Astrocyte of the spinal cord (primary cell): ENCODE results near the gene USH1C.

Experiments
- DNase-seq: peaks from one replicate; pipeline ENCODE4 v3.0.0; 2011; ENCODE audit warnings: low read depth, low spot score
- H3K4me3 ChIP-seq: 2 replicates; pipeline ENCODE4 v1.5.1; 2011; ENCODE audit warnings: low read depth, mild to moderate bottlenecking, low read length, moderate library complexity
- in situ Hi-C: cut with HindIII; loops from 2 replicates; pipeline ENCODE4 v1.10.0; 2017; ENCODE audit warnings: low sequenced_read_pairs
- TF ChIP-seq, protein P1 (sequence below): IDR thresholded peaks from 2 replicates; pipeline ENCODE4 v1.5.1; 2012; ENCODE audit warnings: low read depth, mild to moderate bottlenecking, low read length, inconsistent platforms

Gene USH1C

DNA sequence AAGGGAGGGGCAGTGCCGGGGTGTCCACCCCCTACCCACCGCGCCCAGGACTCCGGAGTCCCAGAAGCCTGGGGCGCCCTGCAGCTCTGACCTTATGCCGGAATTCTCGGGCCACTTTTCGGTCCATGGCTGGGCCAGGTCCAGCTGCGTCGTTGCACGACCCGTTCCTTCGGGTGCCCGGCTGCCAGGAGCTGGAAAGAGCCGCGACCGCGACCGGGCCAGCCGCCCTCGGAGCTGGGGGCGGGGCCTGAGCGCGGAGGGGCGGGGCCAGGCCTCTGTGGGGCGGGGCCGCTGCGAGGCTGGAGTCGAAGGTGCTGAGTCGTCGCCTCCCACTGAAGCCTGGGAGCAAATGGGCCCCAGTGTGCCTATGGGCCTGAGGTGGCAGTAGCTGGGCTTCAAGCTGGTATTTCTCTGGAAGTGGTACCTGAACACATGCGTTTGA is at the start of gene USH1C:
Gene USH1C, minus strand, starts transcription at position 236 of the 442 bp plus-strand sequence. Its CDS starts 109 bp downstream, at position 127.
- no peak within 1 kb of the TSS for H3K4me3 ChIP-seq
- no peak for DNase-seq
- in situ Hi-C loops = no loop called here
- TF ChIP-seq, protein P1, sequence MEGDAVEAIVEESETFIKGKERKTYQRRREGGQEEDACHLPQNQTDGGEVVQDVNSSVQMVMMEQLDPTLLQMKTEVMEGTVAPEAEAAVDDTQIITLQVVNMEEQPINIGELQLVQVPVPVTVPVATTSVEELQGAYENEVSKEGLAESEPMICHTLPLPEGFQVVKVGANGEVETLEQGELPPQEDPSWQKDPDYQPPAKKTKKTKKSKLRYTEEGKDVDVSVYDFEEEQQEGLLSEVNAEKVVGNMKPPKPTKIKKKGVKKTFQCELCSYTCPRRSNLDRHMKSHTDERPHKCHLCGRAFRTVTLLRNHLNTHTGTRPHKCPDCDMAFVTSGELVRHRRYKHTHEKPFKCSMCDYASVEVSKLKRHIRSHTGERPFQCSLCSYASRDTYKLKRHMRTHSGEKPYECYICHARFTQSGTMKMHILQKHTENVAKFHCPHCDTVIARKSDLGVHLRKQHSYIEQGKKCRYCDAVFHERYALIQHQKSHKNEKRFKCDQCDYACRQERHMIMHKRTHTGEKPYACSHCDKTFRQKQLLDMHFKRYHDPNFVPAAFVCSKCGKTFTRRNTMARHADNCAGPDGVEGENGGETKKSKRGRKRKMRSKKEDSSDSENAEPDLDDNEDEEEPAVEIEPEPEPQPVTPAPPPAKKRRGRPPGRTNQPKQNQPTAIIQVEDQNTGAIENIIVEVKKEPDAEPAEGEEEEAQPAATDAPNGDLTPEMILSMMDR = no peak

DNA sequence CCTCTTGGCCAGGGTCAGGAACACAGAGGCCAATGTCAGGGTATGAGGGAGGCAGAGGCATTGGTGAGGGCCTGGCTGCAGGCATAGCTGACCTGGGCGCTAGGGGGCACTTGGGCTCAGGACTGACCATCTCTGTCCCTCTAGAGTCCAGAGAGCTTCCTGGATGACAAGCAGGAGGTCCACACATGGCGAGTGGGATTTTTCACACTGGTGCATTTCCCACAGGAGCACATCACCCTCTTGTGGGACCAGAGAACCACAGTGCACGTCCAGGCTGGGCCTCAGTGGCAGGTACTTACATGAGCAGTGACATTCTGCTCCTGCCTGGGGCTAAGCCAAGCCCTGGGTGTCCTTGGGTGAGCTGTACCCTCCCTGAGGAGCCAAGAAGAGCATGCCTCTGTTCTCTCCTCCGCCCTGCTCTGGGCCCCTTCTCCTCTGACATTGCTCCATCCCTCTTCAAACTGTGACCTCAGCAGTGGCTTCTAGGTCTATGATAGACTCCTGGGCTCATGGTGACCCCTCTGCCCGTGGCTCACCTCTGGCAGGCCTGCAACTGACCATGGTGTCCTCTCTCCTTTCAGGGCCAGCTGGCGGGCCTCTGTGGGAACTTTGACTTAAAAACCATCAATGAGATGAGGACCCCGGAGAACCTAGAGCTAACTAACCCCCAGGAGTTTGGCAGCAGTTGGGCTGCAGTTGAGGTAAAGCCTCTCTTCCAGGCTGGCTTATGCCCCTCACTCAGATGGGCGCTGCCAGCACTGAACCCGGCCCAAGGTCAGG is 49.4 kb upstream of the USH1C start:
- DNase-seq = no peak
- TF ChIP-seq, protein P1 = no peak

DNA sequence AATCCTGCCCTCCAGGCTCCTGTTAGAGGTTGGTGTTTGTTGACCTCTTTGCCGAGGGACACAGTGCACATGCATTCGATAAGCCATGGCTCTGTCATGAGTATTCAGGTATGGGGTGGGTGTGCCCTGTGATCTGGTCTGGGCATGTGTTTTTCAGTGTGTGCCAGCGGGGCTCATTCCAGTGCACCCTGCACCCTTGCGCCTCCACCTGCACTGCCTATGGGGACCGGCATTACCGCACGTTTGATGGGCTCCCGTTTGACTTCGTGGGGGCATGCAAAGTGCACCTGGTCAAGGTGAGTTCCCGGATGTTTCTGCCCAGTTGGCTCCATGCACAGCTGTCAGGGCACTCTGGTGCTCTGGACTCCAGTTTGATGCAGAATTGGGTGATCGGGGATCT is 47.1 kb upstream of the USH1C start:
- no peak overlapping the region for H3K4me3 ChIP-seq
- in situ Hi-C loops = no loop called here
- TF ChIP-seq, protein P1 = no peak
- no peak for DNase-seq

More for the DNA sequence above, 49.4 kb upstream of the USH1C start:
- in situ Hi-C loops = no loop called here
- no peak overlapping the region for H3K4me3 ChIP-seq

DNA sequence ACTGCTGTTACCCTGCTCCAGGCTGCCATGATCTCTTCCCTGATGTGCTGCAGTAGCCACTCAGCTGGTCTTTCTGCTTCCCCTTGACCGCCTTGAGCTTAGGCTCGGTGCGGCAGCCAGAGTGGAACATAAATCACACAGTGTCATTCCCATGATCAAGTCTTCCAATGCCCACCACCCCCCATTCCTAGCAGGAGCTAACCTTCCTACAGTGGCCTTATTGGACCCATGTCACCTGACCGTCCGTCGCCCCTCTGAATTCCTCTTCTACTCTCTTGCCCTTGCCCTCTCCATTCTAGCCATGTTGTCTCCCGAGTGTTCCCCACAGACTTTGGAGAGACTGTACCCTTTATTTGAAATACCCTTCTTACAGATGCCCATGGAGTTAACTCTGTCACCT is 46.2 kb upstream of the USH1C start:
- no peak for DNase-seq
- in situ Hi-C loops = no loop called here
- H3K4me3 ChIP-seq = no peak overlapping the region
- TF ChIP-seq, protein P1 = no peak

DNA sequence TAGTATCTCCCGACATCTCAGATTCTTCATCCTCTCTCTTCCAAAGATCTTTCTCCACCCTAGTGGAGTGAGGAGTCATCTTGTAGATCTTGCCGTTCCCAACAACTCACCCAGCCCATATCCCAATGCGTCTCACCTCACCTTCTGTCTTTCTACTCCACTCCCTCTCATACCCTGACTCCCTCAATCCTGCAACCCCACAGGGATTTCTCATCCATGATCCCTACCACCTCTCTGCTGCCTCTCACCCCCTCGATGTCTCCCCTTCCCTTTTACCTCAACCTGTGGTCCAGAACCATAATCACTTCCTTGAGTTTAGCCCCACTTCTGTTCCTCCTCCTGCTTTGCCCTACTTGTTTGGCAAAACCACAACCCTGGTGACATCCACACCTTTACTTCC is 44.5 kb upstream of the USH1C start:
- in situ Hi-C loops = no loop called here
- no peak overlapping the region for H3K4me3 ChIP-seq
- no peak for DNase-seq
- TF ChIP-seq, protein P1 = no peak

DNA sequence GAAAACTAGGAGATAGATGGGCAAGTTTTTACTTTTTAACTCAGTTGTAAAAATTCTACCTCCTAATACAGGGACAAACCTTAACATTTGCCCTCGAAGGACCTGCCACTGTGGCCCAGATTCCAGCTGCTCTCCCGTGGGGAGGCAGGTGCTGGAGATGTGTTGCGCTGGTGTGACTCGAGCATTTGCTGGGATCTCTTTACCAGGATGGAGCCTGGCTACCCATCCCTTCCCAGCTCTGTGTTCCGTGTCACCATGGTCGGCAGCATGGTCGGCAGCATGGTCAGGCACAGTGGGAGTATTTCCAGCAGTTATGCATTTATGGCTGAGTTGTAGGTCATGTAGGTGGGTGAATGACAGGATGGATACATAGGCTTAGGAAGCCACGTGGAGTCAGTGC is 44.0 kb upstream of the USH1C start:
- in situ Hi-C loops = no loop called here
- TF ChIP-seq, protein P1 = no peak
- DNase-seq = no peak

More for the DNA sequence above, 44.0 kb upstream of the USH1C start:
- H3K4me3 ChIP-seq = no peak overlapping the region
